HEK293 (cell line): Measurements from ENCODE around the gene DISP3.

Source experiments
- CTCF ChIA-PET: fragments of 350-600 bp; formaldehyde crosslinking; extraction: SDS; loops from one replicate; lab custom pipeline; 2021; ENCODE audit warnings: antibody characterized with exemption; lab: Yijun Ruan, JAX
- POLR2A ChIA-PET: fragments of 300-600 bp; formaldehyde crosslinking; extraction: SDS; loops from one replicate; lab custom pipeline; 2020; ENCODE audit warnings: antibody characterized with exemption, inconsistent platforms; lab: Yijun Ruan, JAX
- H3K27ac ChIP-seq: fragments of 200-500 bp; sonication (Bioruptor generic); 2 replicates; pipeline ENCODE4 v1.5.1; 2014; ENCODE audit warnings: low read depth, low read length, control low read depth, inconsistent platforms; ENCODE audit errors: extremely low read depth
- H3K36me3 ChIP-seq, 2 experiments: fragments of 200-500 bp in 1 of 2; sonication (Bioruptor generic) in 1 of 2; 1 replicate in 1 of 2; 2 replicates in 1 of 2; pipeline ENCODE4 v1.5.1; 2014 to 2017; ENCODE audit warnings: inconsistent platforms in 2 of 2, low read length in 2 of 2; ENCODE audit not compliant: control insufficient read depth in 2 of 2, insufficient read depth in 1 of 2
- H3K4me1 ChIP-seq: fragments of 200-500 bp; sonication (Bioruptor generic); 2 replicates; pipeline ENCODE4 v1.5.1; 2014; ENCODE audit warnings: mild to moderate bottlenecking, low read length, inconsistent platforms; ENCODE audit not compliant: control insufficient read depth, insufficient read depth
- H3K4me3 ChIP-seq: 2 replicates; pipeline ENCODE4 v1.5.1; 2011; ENCODE audit warnings: low read depth, mild to moderate bottlenecking, control low read depth, low read length, moderate library complexity
- H3K9me3 ChIP-seq: fragments of 200-500 bp; sonication (Bioruptor generic); 2 replicates; pipeline ENCODE4 v1.5.1; 2014; ENCODE audit warnings: low read depth, low read length, inconsistent platforms; ENCODE audit not compliant: control insufficient read depth, insufficient read depth
- BCL6B ChIP-seq: fragments of 450-650 bp; formaldehyde crosslinking; IDR thresholded peaks from 2 replicates; pipeline ENCODE4 v1.5.1; 2017; ENCODE audit warnings: missing biosample characterization, missing genetic modification characterization
- KLF16 ChIP-seq: fragments of 450-650 bp; formaldehyde crosslinking; IDR thresholded peaks from 2 replicates; pipeline ENCODE4 v1.5.1; 2017; ENCODE audit warnings: missing biosample characterization, missing genetic modification characterization
- PRDM4 ChIP-seq: fragments of 450-650 bp; formaldehyde crosslinking; IDR thresholded peaks from 2 replicates; pipeline ENCODE4 v1.5.1; 2017; ENCODE audit warnings: missing biosample characterization, missing genetic modification characterization
- SCRT2 ChIP-seq: fragments of 450-650 bp; formaldehyde crosslinking; IDR thresholded peaks from 2 replicates; pipeline ENCODE4 v1.5.1; 2016; ENCODE audit warnings: missing biosample characterization, missing genetic modification characterization
- ZBTB44 ChIP-seq: fragments of 450-650 bp; IDR thresholded peaks from 2 replicates; pipeline ENCODE4 v1.5.1; 2018; ENCODE audit warnings: missing biosample characterization, mild to moderate bottlenecking, missing genetic modification characterization
- ZBTB48 ChIP-seq: fragments of 450-650 bp; formaldehyde crosslinking; IDR thresholded peaks from 2 replicates; pipeline ENCODE4 v1.5.1; 2016; ENCODE audit warnings: missing biosample characterization, missing genetic modification characterization
- ZFHX2 ChIP-seq: fragments of 450-650 bp; formaldehyde crosslinking; conservative IDR thresholded peaks from 2 replicates; pipeline ENCODE4 v1.5.1; 2016; ENCODE audit warnings: missing biosample characterization, missing genetic modification characterization
- ZNF211 ChIP-seq: fragments of 450-650 bp; formaldehyde crosslinking; IDR thresholded peaks from 2 replicates; pipeline ENCODE4 v1.5.1; 2016; ENCODE audit warnings: low read depth, missing biosample characterization, missing genetic modification characterization
- ZNF223 ChIP-seq: fragments of 450-650 bp; formaldehyde crosslinking; IDR thresholded peaks from 2 replicates; pipeline ENCODE4 v1.5.1; 2016; ENCODE audit warnings: missing biosample characterization, missing genetic modification characterization
- ZNF24 ChIP-seq: fragments of 450-650 bp; formaldehyde crosslinking; IDR thresholded peaks from 2 replicates; pipeline ENCODE4 v1.5.1; 2016; ENCODE audit warnings: missing biosample characterization, missing genetic modification characterization
- ZNF266 ChIP-seq: fragments of 450-650 bp; formaldehyde crosslinking; IDR thresholded peaks from 2 replicates; pipeline ENCODE4 v1.5.1; 2016; ENCODE audit warnings: missing biosample characterization, missing genetic modification characterization, low read depth
- ZNF37A ChIP-seq: fragments of 450-650 bp; IDR thresholded peaks from 2 replicates; pipeline ENCODE4 v1.5.1; 2018; ENCODE audit warnings: missing biosample characterization, missing genetic modification characterization
- ZNF48 ChIP-seq: fragments of 450-650 bp; formaldehyde crosslinking; IDR thresholded peaks from 2 replicates; pipeline ENCODE4 v1.5.1; 2016; ENCODE audit warnings: missing biosample characterization, missing genetic modification characterization
- ZNF510 ChIP-seq: fragments of 450-650 bp; formaldehyde crosslinking; IDR thresholded peaks from 2 replicates; pipeline ENCODE4 v1.5.1; 2018; ENCODE audit warnings: mild to moderate bottlenecking, missing genetic modification characterization, missing biosample characterization; ENCODE audit not compliant: insufficient replicate concordance
- ZNF548 ChIP-seq: fragments of 450-650 bp; formaldehyde crosslinking; IDR thresholded peaks from 2 replicates; pipeline ENCODE4 v1.5.1; 2016; ENCODE audit warnings: missing biosample characterization, missing genetic modification characterization
- ZNF704 ChIP-seq: fragments of 450-650 bp; formaldehyde crosslinking; IDR thresholded peaks from 2 replicates; pipeline ENCODE4 v1.5.1; 2016; ENCODE audit warnings: missing biosample characterization, missing genetic modification characterization
- ZNF707 ChIP-seq: fragments of 450-650 bp; formaldehyde crosslinking; IDR thresholded peaks from 2 replicates; pipeline ENCODE4 v1.5.1; 2016; ENCODE audit warnings: missing biosample characterization, missing genetic modification characterization
- ZNF777 ChIP-seq: fragments of 450-650 bp; formaldehyde crosslinking; IDR thresholded peaks from 2 replicates; pipeline ENCODE4 v1.5.1; 2017; ENCODE audit warnings: missing biosample characterization, missing genetic modification characterization, borderline replicate concordance
- ZNF792 ChIP-seq: fragments of 450-650 bp; formaldehyde crosslinking; IDR thresholded peaks from 2 replicates; pipeline ENCODE4 v1.5.1; 2016; ENCODE audit warnings: missing biosample characterization, missing genetic modification characterization
- ZSCAN18 ChIP-seq: fragments of 450-650 bp; formaldehyde crosslinking; IDR thresholded peaks from 2 replicates; pipeline ENCODE4 v1.5.1; 2016; ENCODE audit warnings: missing biosample characterization, missing genetic modification characterization
- ZSCAN30 ChIP-seq: fragments of 450-650 bp; IDR thresholded peaks from 2 replicates; pipeline ENCODE4 v1.5.1; 2018; ENCODE audit warnings: missing biosample characterization, mild to moderate bottlenecking, missing genetic modification characterization, moderate library complexity

The DISP3 gene

GRCh38 chr1:11500881-11501280 lies 21.9 kb downstream of the DISP3 start:
- H3K9me3 ChIP-seq: no peaks in the 10 kb centered on the region
- no peaks in the 10 kb centered on the region for H3K36me3 ChIP-seq
- ChIA-PET POLR2A (no interaction called here), CTCF (no interaction called here)
- no peak overlapping the region for H3K4me3 ChIP-seq
- no peak for TF ChIP-seq ZSCAN18 (tag by site-specific recombination)
- TF ChIP-seq PRDM4: no peak
- no peak for TF ChIP-seq ZNF792
- no peak for TF ChIP-seq ZNF223 (tag by site-specific recombination)
- TF ChIP-seq ZNF704 (tag by site-specific recombination): no peak
- no peak for TF ChIP-seq ZNF707 (tag by site-specific recombination)
- TF ChIP-seq ZNF48 (tag by site-specific recombination): no peak
- no peak for TF ChIP-seq ZNF211 (tag by site-specific recombination)
- TF ChIP-seq ZNF548 (tag by site-specific recombination): no peak
- no peaks in the 10 kb centered on the region for H3K4me1 ChIP-seq
- H3K27ac ChIP-seq: no peak overlapping the region

- Histone ChIP-seq H3K27ac (no peak overlapping the region), H3K36me3 (no peaks in the 10 kb centered on the region), H3K4me3 (no peak overlapping the region), H3K4me1 (no peaks in the 10 kb centered on the region), H3K9me3 (no peaks in the 10 kb centered on the region)
- TF ChIP-seq ZNF777 (tag by site-specific recombination) (no peak), ZSCAN30 (no peak), ZNF266 (no peak), ZNF24 (tag by site-specific recombination) (no peak), KLF16 (no peak), BCL6B (tag by site-specific recombination) (no peak), SCRT2 (tag by site-specific recombination) (no peak), ZBTB48 (tag by site-specific recombination) (no peak), ZNF510 (tag by site-specific recombination) (no peak), ZNF37A (tag by site-specific recombination) (no peak), ZFHX2 (tag by site-specific recombination) (no peak), ZBTB44 (tag by site-specific recombination) (no peak)
- ChIA-PET POLR2A (no interaction called here), CTCF (interaction anchor here (1.1 kb wide), 1 partner anchor 22 kb away, joined by 5 read pairs; the partner anchor contains the start of gene DISP3)
These were observed 22.5 kb downstream of the DISP3 start for GRCh38 chr1:11501491-11501897.
